Activated CD4-positive, alpha-beta memory T cell treated with anti-CD3 and anti-CD28 coated beads, Interleukin-2, amount 10 ng/mL, durations not matched to agents 7 days and 5 days (primary cell): ENCODE measurements around the gene SQOR. TPM values are rescaled to one million over a fixed set of nuclear protein-coding genes. Genes with fewer than 3 reads are reported as not detected.

Source experiments
- CTCF ChIA-PET: fragments of 350-600 bp; sonication (Branson Sonifier 250); formaldehyde crosslinking; loops from one replicate; lab custom pipeline; 2021; ENCODE audit warnings: antibody characterized with exemption, inconsistent platforms; lab: Charles Lee
- POLR2A ChIA-PET: fragments of 350-600 bp; sonication (Branson Sonifier 250); formaldehyde crosslinking; loops from one replicate; lab custom pipeline; 2021; ENCODE audit warnings: antibody characterized with exemption; lab: Charles Lee
- DNase-seq: peaks from one replicate; pipeline ENCODE4 v3.0.0-alpha.2; 2020
- H3K27ac Mint-ChIP-seq: one replicate; pipeline ENCODE4 v1.8.0; 2021; ENCODE audit warnings: mild to moderate bottlenecking, mixed read lengths
- H3K27me3 Mint-ChIP-seq: one replicate; pipeline ENCODE4 v1.8.0; 2021; ENCODE audit warnings: mixed read lengths
- H3K36me3 Mint-ChIP-seq: one replicate; pipeline ENCODE4 v1.8.0; 2021; ENCODE audit warnings: low read depth, mixed read lengths
- H3K4me1 Mint-ChIP-seq: one replicate; pipeline ENCODE4 v1.8.0; 2021; ENCODE audit warnings: mixed read lengths
- H3K4me3 Mint-ChIP-seq: one replicate; pipeline ENCODE4 v1.8.0; 2021; ENCODE audit warnings: mild to moderate bottlenecking, mixed read lengths
- H3K9me3 Mint-ChIP-seq: one replicate; pipeline ENCODE4 v1.8.0; 2021; ENCODE audit warnings: mixed read lengths
- total RNA-seq, 2 experiments: library from RNA; stranded (reverse); gene quantifications; one replicate each; pipeline ENCODE4 v1.2.3, GENCODE V29; 2021

The SQOR gene
- total RNA-seq, 2 experiments from 2014 or later = 139 to 142 TPM

DNA sequence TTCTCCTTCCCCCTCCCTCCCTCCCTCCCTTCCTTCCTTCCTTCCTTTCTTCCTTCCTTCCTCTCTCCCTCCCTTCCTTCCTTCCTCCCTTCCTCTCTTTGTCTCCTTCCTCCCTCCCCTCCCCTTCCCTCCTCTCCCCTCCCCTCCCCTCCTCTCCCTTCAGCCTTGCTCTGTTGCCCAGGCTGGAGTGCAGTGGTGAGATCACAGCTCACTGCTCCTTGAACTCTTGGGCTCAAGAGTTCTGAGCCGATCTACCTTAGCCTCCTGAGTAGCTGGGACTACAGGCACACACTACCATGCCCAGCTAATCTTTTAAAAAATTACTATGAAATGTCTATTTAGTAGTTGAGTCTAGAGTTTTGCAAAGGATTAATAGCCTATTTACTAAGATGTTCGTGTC is 32.2 kb downstream of the SQOR start:
- ChIA-PET POLR2A (interaction anchor here (1.2 kb wide), 1 partner anchor 29 kb away, joined by 3 read pairs; no protein-coding TSS in a partner anchor), CTCF (no interaction called here)
- H3K27me3 Mint-ChIP-seq = no peaks in the 10 kb centered on the region
- H3K9me3 Mint-ChIP-seq = no peaks in the 10 kb centered on the region
- H3K4me1 Mint-ChIP-seq = peaks cover 31% of the 10 kb centered on the region
- no peak overlapping the region for H3K4me3 Mint-ChIP-seq
- no peak overlapping the region for H3K27ac Mint-ChIP-seq
- peaks cover 72% of the 10 kb centered on the region for H3K36me3 Mint-ChIP-seq
- DNase-seq = no peak

DNA sequence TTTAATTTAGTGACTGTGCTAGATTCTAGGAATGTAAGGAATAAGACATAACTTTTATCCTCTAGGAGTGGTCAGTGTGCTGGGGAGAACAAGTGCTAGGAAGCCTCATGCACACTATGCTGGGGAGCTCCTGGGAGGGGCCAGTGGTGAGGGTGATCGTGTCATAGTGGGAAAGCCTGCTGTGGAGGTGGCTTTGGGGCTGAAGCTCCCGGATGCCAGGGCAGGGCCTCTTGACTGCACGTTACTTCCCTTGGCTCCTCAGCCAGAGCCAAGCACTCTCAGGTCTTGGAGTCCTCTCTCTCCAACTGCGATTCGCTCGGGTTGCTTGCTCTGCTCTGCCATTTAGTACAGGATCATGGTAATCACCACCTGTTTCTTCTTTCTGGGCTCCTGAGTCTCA is 33.6 kb downstream of the SQOR start:
- peaks cover 31% of the 10 kb centered on the region for H3K4me1 Mint-ChIP-seq
- H3K4me3 Mint-ChIP-seq = no peak overlapping the region
- CTCF ChIA-PET = no interaction called here
- no peaks in the 10 kb centered on the region for H3K9me3 Mint-ChIP-seq
- H3K27me3 Mint-ChIP-seq = no peaks in the 10 kb centered on the region
- DNase-seq = no peak
- POLR2A ChIA-PET = interaction anchor here (1.0 kb wide), 1 partner anchor 37 kb away, joined by 3 read pairs; no protein-coding TSS in a partner anchor
- no peak overlapping the region for H3K27ac Mint-ChIP-seq
- peaks cover 66% of the 10 kb centered on the region for H3K36me3 Mint-ChIP-seq

DNA sequence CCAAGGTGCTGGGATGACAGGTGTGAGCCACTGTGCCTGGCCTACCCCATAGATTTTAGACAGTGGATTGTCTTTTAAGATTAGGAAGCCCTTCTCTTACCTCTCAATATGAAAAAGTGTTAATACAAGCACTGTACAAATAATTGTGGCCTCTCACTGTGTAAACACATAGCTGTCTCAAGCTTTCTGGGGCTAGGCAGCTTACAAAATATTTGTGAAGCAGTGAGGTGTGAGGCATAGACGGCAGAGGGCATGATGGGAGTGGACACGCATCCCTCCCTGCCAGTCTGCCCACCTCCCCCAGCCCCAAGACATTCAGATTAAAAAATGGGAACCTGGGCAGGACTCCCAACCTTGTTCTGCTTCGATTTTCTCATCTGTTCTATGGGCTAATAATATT is 34.6 kb downstream of the SQOR start:
- H3K27me3 Mint-ChIP-seq = no peaks in the 10 kb centered on the region
- ChIA-PET POLR2A (no interaction called here), CTCF (no interaction called here)
- H3K36me3 Mint-ChIP-seq = peaks cover 59% of the 10 kb centered on the region
- no peak overlapping the region for H3K4me3 Mint-ChIP-seq
- H3K9me3 Mint-ChIP-seq = no peaks in the 10 kb centered on the region
- H3K27ac Mint-ChIP-seq = no peak overlapping the region
- H3K4me1 Mint-ChIP-seq = peaks cover 23% of the 10 kb centered on the region
- DNase-seq = no peak

- Mint-ChIP-seq H3K4me3 (no peak overlapping the region), H3K27me3 (no peaks in the 10 kb centered on the region), H3K4me1 (peaks cover 18% of the 10 kb centered on the region), H3K36me3 (peaks cover 60% of the 10 kb centered on the region), H3K9me3 (no peaks in the 10 kb centered on the region), H3K27ac (no peak overlapping the region)
- no peak for DNase-seq
- ChIA-PET POLR2A (no interaction called here), CTCF (no interaction called here)
Measured at GRCh38 chr15:45670091-45670490, 35.3 kb downstream of the SQOR start.

DNA sequence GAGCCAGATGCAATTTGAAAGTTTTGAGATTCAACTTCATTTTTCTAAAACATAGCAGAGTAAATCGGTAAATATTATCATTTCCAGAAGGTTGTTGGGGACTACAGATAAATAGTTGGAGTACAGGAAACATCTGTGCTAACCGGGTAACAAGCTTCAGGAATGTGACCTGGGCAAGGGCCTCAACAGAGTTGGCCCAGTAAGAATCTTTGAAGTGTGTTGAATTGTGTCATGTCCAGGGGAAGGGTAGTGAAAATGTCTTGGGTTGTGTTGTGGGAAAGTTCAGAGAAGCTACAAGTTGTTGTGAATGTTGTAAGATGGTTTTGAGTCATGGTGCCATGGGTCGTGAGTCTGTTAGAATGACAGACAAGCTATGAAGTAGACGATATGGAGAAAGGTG is 35.7 kb downstream of the SQOR start:
- DNase-seq = no peak
- no peak overlapping the region for H3K4me3 Mint-ChIP-seq
- peaks cover 16% of the 10 kb centered on the region for H3K4me1 Mint-ChIP-seq
- H3K27me3 Mint-ChIP-seq = no peaks in the 10 kb centered on the region
- no peak overlapping the region for H3K27ac Mint-ChIP-seq
- H3K36me3 Mint-ChIP-seq = peaks cover 58% of the 10 kb centered on the region
- ChIA-PET POLR2A (no interaction called here), CTCF (no interaction called here)
- H3K9me3 Mint-ChIP-seq = no peaks in the 10 kb centered on the region

GRCh38 chr15:45674677-45675076 is 39.8 kb downstream of the SQOR start:
- peaks cover 70% of the 10 kb centered on the region for H3K36me3 Mint-ChIP-seq
- no peaks in the 10 kb centered on the region for H3K27me3 Mint-ChIP-seq
- peaks cover 1% of the 10 kb centered on the region for H3K4me1 Mint-ChIP-seq
- no peak for DNase-seq
- no peak overlapping the region for H3K27ac Mint-ChIP-seq
- H3K9me3 Mint-ChIP-seq = no peaks in the 10 kb centered on the region
- H3K4me3 Mint-ChIP-seq = no peak overlapping the region
- ChIA-PET POLR2A (no interaction called here), CTCF (interaction anchor here (1.2 kb wide), 1 partner anchor 31 kb away, joined by 3 read pairs; no protein-coding TSS in a partner anchor)

- no peak overlapping the region for H3K27ac Mint-ChIP-seq
- ChIA-PET POLR2A (interaction anchor here (0.9 kb wide), 1 partner anchor 31 kb away, joined by 3 read pairs; no protein-coding TSS in a partner anchor), CTCF (no interaction called here)
- peaks cover 71% of the 10 kb centered on the region for H3K36me3 Mint-ChIP-seq
- H3K9me3 Mint-ChIP-seq = no peaks in the 10 kb centered on the region
- peaks cover 1% of the 10 kb centered on the region for H3K4me1 Mint-ChIP-seq
- H3K27me3 Mint-ChIP-seq = no peaks in the 10 kb centered on the region
- no peak for DNase-seq
- H3K4me3 Mint-ChIP-seq = no peak overlapping the region
Measured at GRCh38 chr15:45677797-45678196, 43.0 kb downstream of the SQOR start.

DNA sequence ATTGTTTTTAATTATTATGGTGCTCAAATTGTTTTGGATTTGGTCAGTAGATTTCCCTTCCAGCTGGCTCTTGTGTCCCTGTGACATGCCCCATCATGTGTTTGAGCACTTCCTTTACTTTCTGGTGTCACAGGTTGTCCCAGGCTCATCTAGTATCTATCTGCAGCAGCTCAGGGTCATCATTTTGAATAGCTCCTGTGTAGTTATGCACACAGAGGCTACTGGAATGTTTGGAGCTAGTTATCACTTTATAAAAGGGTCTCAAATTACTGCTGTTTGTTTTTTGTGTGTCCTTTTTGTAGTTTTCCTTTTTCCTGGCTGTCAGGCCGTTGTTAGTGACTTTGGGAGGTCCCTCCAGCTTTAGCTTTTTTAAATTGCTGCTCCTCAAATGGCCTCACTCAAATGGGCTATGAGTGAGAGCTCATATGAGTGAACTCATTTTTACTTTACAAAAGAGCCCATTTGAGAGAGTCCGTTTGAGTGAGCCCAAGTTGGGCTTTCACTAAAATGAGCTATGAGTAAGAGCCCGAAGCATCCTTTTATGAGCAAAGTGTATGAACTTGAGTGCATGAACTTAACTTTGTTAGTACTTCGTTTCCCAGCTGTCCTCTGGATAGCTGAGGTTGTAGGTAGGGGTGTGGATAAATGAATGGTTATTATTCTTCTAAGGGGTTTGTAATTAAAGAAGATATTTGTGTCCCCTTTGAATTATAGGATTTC is 43.8 kb downstream of the SQOR start:
- Mint-ChIP-seq H3K4me3 (no peak overlapping the region), H3K4me1 (peaks cover 1% of the 10 kb centered on the region), H3K27me3 (no peaks in the 10 kb centered on the region), H3K9me3 (no peaks in the 10 kb centered on the region), H3K27ac (no peak overlapping the region), H3K36me3 (peaks cover 71% of the 10 kb centered on the region)
- POLR2A ChIA-PET = interaction anchor here (0.9 to 1.1 kb wide), 2 partner anchors 32 to 43 kb away, joined by 3 read pairs; no protein-coding TSS in a partner anchor
- CTCF ChIA-PET = no interaction called here
- no peak for DNase-seq

GRCh38 chr15:45684533-45684932 is 49.7 kb downstream of the SQOR start:
- DNase-seq = no peak
- ChIA-PET POLR2A (no interaction called here), CTCF (interaction anchor here (1.1 kb wide), 1 partner anchor 21 kb away, joined by 4 read pairs; no protein-coding TSS in a partner anchor)

DNA sequence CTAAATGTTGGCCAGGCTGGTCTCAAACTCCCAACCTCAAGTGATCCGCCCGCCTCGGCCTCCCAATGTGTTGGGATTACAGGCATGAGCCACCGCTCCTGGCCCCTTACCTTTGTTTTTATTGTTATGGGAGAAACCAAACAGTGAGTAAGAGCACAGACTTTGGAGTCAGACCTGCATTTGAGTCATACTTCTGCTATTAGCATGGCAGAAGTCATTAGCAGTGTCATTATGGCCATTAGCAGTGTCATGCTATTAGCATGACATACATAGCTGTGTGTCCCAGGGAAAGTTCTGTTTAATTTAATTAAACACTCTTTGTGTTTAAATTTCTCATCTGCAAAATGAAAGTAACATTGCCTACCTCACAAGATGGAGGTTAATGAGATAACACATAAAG is 54.8 kb downstream of the SQOR start:
- CTCF ChIA-PET = interaction anchor here (0.7 kb wide), 1 partner anchor 134 kb away, joined by 3 read pairs; no protein-coding TSS in a partner anchor
- no peak for DNase-seq

More at GRCh38 chr15:45684533-45684932, 49.7 kb downstream of the SQOR start:
- no peak overlapping the region for H3K4me3 Mint-ChIP-seq
- H3K27ac Mint-ChIP-seq = no peak overlapping the region
- peaks cover 74% of the 10 kb centered on the region for H3K36me3 Mint-ChIP-seq
- H3K27me3 Mint-ChIP-seq = no peaks in the 10 kb centered on the region
- H3K9me3 Mint-ChIP-seq = no peaks in the 10 kb centered on the region
- H3K4me1 Mint-ChIP-seq = no peaks in the 10 kb centered on the region

DNA sequence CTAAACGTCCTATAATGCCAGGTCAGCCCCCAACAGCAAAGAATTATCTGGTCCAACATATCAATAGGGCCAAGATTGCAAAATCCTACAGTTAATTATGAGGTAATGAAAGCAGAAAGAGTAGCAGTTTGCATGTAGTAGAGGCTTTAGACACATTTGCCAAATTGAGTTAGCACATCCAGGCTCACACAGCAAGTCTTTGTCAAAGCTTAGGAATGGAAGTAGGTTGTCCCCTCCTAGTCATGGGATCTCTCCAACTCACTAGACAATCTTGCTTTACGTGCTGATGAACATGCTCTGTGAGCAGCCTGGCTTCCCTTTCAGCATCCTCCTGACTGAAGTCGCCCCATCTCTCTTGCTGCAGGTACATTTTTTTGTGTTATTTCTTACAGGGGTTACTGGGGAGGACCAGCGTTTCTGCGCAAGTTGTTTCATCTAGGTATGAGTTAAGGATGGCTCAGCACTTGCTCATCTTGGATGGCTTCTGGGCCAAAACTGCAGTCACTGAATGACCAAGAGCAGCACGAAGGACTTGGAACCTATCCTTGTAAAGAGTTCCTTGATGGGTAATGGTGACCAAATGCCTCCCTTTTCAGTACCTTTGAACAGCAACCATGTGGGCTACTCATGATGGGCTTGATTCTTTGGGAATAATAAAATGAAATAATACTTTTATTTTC is 55.9 kb downstream of the SQOR start:
- DNase-seq = no peak
- POLR2A ChIA-PET = no interaction called here
- H3K36me3 Mint-ChIP-seq = peaks cover 64% of the 10 kb centered on the region
- H3K27me3 Mint-ChIP-seq = no peaks in the 10 kb centered on the region
- H3K27ac Mint-ChIP-seq = no peak overlapping the region
- H3K4me3 Mint-ChIP-seq = no peak overlapping the region
- H3K4me1 Mint-ChIP-seq = no peaks in the 10 kb centered on the region
- H3K9me3 Mint-ChIP-seq = no peaks in the 10 kb centered on the region
- CTCF ChIA-PET = no interaction called here

More for the DNA sequence above, 54.8 kb downstream of the SQOR start:
- Mint-ChIP-seq H3K27me3 (no peaks in the 10 kb centered on the region), H3K4me1 (no peaks in the 10 kb centered on the region), H3K27ac (no peak overlapping the region), H3K4me3 (no peak overlapping the region), H3K36me3 (peaks cover 68% of the 10 kb centered on the region), H3K9me3 (no peaks in the 10 kb centered on the region)
- POLR2A ChIA-PET = no interaction called here

GRCh38 chr15:45701108-45701507 is 66.3 kb downstream of the SQOR start:
- no peak overlapping the region for H3K4me3 Mint-ChIP-seq
- POLR2A ChIA-PET = no interaction called here
- CTCF ChIA-PET = no interaction called here
- no peak for DNase-seq
- H3K36me3 Mint-ChIP-seq = no peaks in the 10 kb centered on the region
- peaks cover 9% of the 10 kb centered on the region for H3K27me3 Mint-ChIP-seq
- no peak overlapping the region for H3K27ac Mint-ChIP-seq
- H3K4me1 Mint-ChIP-seq = peaks cover 13% of the 10 kb centered on the region
- no peaks in the 10 kb centered on the region for H3K9me3 Mint-ChIP-seq

GRCh38 chr15:45702041-45702440 is 67.2 kb downstream of the SQOR start:
- no peak overlapping the region for H3K27ac Mint-ChIP-seq
- CTCF ChIA-PET = no interaction called here

More at GRCh38 chr15:45702041-45702440, 67.2 kb downstream of the SQOR start:
- peaks cover 9% of the 10 kb centered on the region for H3K27me3 Mint-ChIP-seq
- no peaks in the 10 kb centered on the region for H3K9me3 Mint-ChIP-seq
- H3K36me3 Mint-ChIP-seq = no peaks in the 10 kb centered on the region
- no peak for DNase-seq
- no peak overlapping the region for H3K4me3 Mint-ChIP-seq
- POLR2A ChIA-PET = no interaction called here
- H3K4me1 Mint-ChIP-seq = peaks cover 13% of the 10 kb centered on the region
